ENCODE results near the gene ALKBH7.

GRCh38 chr19:6392221-6393073, 19.9 kb downstream of the ALKBH7 start:
- no peak for TF ChIP-seq EZH2 (IDR thresholded peaks at IDR 0.05; ENCODE audit: insufficient read depth, low read length)
- no peak for TF ChIP-seq CTCF (IDR thresholded peaks at IDR 0.05; ENCODE audit: insufficient read depth, low read depth, low read length)

All from astrocyte (in vitro differentiated cells and primary cell).